Activated CD4-positive, alpha-beta T cell treated with anti-CD3 and anti-CD28 coated beads, Interleukin-2, amount 10 ng/mL, durations not matched to agents 7 days and 5 days (primary cell): ENCODE measurements around the gene IGFBPL1. TPM values are rescaled to one million over a fixed set of nuclear protein-coding genes. Genes with fewer than 3 reads are reported as not detected.
"Not testable (repeated sequence)": the region's sequence is repeated elsewhere in the genome, so short reads cannot be mapped to it uniquely, and the experiment has no call there.

Experiments
- CTCF ChIA-PET: fragments of 350-600 bp; sonication (Branson Sonifier 250); formaldehyde crosslinking; loops from one replicate; lab custom pipeline; 2021; ENCODE audit warnings: antibody characterized with exemption; lab: Charles Lee
- POLR2A ChIA-PET: fragments of 350-600 bp; sonication (Branson Sonifier 250); formaldehyde crosslinking; loops from one replicate; lab custom pipeline; 2021; ENCODE audit warnings: antibody characterized with exemption; lab: Charles Lee
- DNase-seq: peaks from one replicate; pipeline ENCODE4 v3.0.0-alpha.2; 2020
- H3K27ac Mint-ChIP-seq: one replicate; pipeline ENCODE4 v1.8.0; 2021; ENCODE audit warnings: mild to moderate bottlenecking, moderate library complexity, mixed read lengths
- H3K27me3 Mint-ChIP-seq: one replicate; pipeline ENCODE4 v1.8.0; 2021; ENCODE audit warnings: mixed read lengths
- H3K36me3 Mint-ChIP-seq: one replicate; pipeline ENCODE4 v1.8.0; 2021; ENCODE audit warnings: low read depth, mixed read lengths
- H3K4me1 Mint-ChIP-seq: one replicate; pipeline ENCODE4 v1.8.0; 2021; ENCODE audit warnings: mixed read lengths
- H3K4me3 Mint-ChIP-seq: one replicate; pipeline ENCODE4 v1.8.0; 2021; ENCODE audit warnings: mild to moderate bottlenecking, moderate library complexity, mixed read lengths
- H3K9me3 Mint-ChIP-seq: one replicate; pipeline ENCODE4 v1.8.0; 2021; ENCODE audit warnings: mixed read lengths
- total RNA-seq, 2 experiments: library from RNA; stranded (reverse); gene quantifications; one replicate each; pipeline ENCODE4 v1.2.3, GENCODE V29; 2021

IGFBPL1 gene
- total RNA-seq, 2 experiments from 2014 or later = not detected

DNA sequence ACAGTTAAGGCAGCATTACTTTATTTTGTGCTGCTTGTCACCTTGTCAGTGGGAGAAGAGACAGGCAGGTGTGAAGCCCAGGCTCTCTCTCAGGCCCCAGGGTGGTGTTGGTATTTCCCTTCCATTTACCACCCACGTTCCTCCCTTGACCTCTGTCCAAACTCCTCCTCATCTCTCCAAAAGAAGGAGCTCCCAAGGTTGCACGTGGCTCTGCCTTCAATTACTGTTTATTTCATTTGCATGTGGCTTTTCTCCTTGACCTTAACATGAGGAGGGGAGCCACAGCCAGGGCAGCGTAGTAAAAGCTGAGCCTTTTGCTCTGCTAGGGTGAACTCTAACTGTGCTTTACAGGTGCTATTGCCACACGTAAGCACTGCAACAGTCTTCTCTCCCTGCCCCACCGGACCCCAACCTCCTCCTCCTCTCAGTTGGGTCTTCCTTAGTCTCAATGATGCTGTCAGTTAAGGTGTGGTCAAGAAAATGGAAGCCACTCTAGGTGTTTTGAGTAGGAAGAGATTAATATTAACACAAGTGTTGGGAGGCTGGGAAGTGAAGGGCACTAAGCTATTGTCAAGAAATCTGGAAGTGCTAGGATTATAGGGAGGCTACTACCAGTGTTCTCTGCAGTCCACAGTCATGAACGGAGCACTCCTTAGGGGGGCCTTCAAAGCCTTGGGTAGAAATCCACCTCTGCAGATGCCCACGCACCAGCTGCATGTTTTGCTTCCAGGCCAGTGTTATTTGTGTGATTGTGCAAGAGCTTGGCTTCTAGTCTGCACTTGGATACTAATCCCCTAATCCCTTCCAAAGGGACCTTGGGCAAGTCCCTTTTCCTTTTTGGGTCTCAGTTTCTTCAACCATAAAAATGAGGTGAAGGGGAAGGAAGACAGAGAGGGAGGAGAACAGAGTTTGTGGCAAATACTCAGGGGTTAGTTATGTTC is 35.7 kb downstream of the IGFBPL1 start:
- Mint-ChIP-seq H3K27me3 (peaks cover 19% of the 10 kb centered on the region), H3K4me3 (no peak overlapping the region), H3K4me1 (peaks cover 12% of the 10 kb centered on the region), H3K27ac (no peak overlapping the region), H3K36me3 (no peaks in the 10 kb centered on the region), H3K9me3 (peaks cover 5% of the 10 kb centered on the region)
- ChIA-PET CTCF (interaction anchor here (0.6 to 0.8 kb wide), 2 partner anchors 8 to 1790 kb away, joined by 3 read pairs; no protein-coding TSS in a partner anchor), POLR2A (no interaction called here)
- DNase-seq = no peak

DNA sequence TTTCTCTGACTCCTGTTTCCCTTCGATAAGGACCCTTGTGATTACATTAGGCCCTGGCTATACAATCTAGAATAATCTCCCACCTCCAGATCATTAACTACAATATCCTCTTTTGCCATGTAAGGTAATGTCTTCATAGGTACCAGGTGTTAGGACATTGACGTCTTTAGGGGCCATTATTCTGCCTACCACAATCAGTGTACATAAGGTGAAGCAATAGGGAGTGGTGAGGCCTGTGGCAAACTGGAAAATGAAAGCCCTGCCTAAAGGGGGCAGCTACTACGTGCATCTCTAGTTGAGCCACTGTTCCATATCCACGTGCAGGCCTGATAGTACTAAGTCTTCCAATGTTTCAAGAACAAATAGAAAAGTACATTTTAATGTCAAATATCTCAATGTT is 36.5 kb downstream of the IGFBPL1 start:
- CTCF ChIA-PET = interaction anchor here (0.6 kb wide), 1 partner anchor 1789 kb away, joined by 3 read pairs; no protein-coding TSS in a partner anchor

DNA sequence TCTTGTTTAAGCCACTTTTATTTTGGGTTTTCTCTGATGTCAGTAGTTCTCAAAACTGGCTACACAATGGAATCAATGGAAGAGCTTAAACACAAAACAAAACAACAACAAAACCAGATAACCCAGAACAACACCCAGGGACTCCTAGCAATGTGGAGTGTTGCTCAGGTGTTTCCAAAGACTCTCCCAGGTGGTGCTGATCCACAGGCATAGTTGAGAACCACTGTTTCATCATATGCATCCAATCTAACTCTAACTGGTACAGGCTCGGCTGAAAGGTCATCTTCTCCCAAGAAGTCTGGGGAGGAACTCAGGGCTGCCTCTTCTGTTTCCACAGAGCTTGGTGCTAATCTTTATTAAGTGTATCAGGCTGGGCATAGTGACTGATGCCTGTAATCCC is 37.2 kb downstream of the IGFBPL1 start:
- ChIA-PET CTCF (no interaction called here), POLR2A (no interaction called here)
- Mint-ChIP-seq H3K4me1 (peaks cover 2% of the 10 kb centered on the region), H3K36me3 (no peaks in the 10 kb centered on the region), H3K9me3 (peaks cover 5% of the 10 kb centered on the region), H3K27me3 (peaks cover 19% of the 10 kb centered on the region), H3K27ac (no peak overlapping the region), H3K4me3 (no peak overlapping the region)
- DNase-seq = no peak

More for the DNA sequence above, 36.5 kb downstream of the IGFBPL1 start:
- no peak for DNase-seq
- Mint-ChIP-seq H3K4me1 (peaks cover 4% of the 10 kb centered on the region), H3K9me3 (peaks cover 5% of the 10 kb centered on the region), H3K4me3 (no peak overlapping the region), H3K27me3 (peaks cover 19% of the 10 kb centered on the region), H3K27ac (no peak overlapping the region), H3K36me3 (no peaks in the 10 kb centered on the region)
- POLR2A ChIA-PET = no interaction called here

DNA sequence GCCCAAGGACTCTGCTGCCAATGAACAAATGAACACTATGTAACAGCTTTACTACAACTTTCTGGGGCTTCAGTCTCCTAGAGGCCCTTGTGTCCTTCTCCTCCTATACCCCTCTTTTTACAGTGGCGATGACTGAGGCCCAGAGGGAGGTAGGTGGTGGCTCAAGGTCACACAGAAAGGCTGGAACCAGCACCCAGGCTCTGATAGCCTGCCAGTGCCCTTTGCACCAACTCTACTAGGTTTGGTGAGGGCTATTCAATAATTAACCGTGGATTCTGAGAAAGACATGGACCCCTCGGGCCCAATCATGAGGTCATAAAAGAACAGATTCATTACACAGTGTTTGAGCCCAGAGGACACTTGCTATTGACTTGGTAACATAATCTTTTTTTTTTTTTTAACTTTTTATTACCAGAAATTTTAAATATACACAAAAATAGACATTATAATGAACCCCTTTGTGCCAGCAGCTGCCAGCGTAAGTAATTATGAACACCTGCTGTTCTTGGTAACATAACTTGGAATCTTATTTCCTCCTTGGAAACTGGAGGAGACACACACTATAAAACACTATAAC is 37.8 kb downstream of the IGFBPL1 start:
- ChIA-PET POLR2A (no interaction called here), CTCF (no interaction called here)
- DNase-seq = no peak
- Mint-ChIP-seq H3K4me1 (no peaks in the 10 kb centered on the region), H3K27ac (no peak overlapping the region), H3K4me3 (no peak overlapping the region), H3K9me3 (peaks cover 5% of the 10 kb centered on the region), H3K27me3 (peaks cover 16% of the 10 kb centered on the region), H3K36me3 (no peaks in the 10 kb centered on the region)

GRCh38 chr9:38385896-38386295 is 38.4 kb downstream of the IGFBPL1 start:
- no peak for DNase-seq
- Mint-ChIP-seq H3K27ac (no peak overlapping the region), H3K36me3 (no peaks in the 10 kb centered on the region), H3K4me3 (no peak overlapping the region), H3K4me1 (no peaks in the 10 kb centered on the region), H3K27me3 (peaks cover 11% of the 10 kb centered on the region), H3K9me3 (peaks cover 5% of the 10 kb centered on the region)
- ChIA-PET POLR2A (no interaction called here), CTCF (no interaction called here)

DNA sequence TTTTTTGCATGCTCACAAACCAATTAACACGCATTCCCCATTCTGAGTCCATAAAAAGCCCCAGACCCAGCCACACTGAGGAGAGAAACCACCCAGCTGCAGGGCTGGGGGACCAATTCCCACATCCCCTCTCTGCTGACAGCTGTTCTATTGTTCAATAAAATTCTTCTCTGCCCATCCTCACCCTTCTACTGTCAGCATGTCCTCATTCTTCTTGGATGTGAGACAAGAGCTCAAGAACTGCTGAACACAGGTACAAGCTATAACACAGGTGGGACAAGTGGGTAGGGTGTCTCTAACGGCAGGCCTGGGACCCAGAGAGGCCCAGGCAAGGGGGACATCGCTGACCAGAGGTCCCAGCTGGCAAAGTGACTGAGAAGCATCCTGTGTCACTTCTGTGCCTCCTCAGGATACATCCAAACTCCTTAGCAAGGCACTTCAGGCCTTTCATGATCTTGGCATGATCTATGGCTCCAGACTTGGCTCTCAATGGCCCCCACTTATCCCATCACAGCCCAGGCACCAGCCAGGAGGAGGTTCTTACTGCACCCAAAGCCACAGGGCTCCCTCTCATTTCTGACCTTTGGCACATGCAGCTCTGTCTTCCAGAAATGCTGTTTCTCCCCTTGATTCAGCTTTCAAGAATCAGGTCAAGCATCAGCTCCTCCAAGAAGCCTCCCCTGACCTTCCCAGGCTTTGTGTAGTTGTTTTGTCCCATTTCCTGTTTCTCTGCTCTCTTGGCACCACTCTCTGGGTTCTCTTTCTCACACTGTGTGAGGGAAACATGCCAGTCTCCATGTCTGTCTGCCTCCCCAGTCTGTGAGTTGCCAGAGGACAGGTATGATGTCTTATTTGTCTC is 39.0 kb downstream of the IGFBPL1 start:
- DNase-seq = no peak
- no peaks in the 10 kb centered on the region for H3K4me1 Mint-ChIP-seq
- ChIA-PET POLR2A (no interaction called here), CTCF (no interaction called here)
- H3K9me3 Mint-ChIP-seq = peaks cover 5% of the 10 kb centered on the region
- no peak overlapping the region for H3K4me3 Mint-ChIP-seq
- H3K27me3 Mint-ChIP-seq = peaks cover 9% of the 10 kb centered on the region
- no peaks in the 10 kb centered on the region for H3K36me3 Mint-ChIP-seq
- H3K27ac Mint-ChIP-seq = no peak overlapping the region

DNA sequence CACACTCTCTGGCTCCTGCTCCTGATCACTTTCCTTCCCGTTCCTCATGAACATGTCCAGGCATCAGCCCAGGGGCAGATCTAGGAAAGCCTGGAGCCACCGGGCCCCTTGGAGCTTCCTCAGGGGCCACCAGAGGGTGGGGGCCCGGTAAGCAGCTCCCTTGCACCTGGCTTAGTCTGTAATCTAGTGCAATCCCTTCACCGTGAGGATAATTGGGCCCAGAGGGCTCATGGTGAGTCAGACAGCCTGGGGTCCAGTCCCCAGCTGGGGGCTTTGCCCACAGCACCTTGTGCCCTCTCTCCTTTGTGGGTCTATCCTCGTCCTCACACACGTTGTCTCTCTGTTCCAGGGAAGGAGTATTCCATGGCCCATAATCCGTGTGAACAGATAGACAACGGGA is 42.1 kb downstream of the IGFBPL1 start:
- ChIA-PET POLR2A (no interaction called here), CTCF (no interaction called here)
- H3K27ac Mint-ChIP-seq = no peak overlapping the region
- H3K36me3 Mint-ChIP-seq = no peaks in the 10 kb centered on the region
- H3K9me3 Mint-ChIP-seq = peaks cover 5% of the 10 kb centered on the region
- no peak overlapping the region for H3K4me3 Mint-ChIP-seq
- no peaks in the 10 kb centered on the region for H3K4me1 Mint-ChIP-seq
- H3K27me3 Mint-ChIP-seq = peaks cover 7% of the 10 kb centered on the region
- no peak for DNase-seq

GRCh38 chr9:38380872-38381534 is 43.3 kb downstream of the IGFBPL1 start:
- ChIA-PET POLR2A (no interaction called here), CTCF (no interaction called here)
- Mint-ChIP-seq H3K9me3 (peaks cover 5% of the 10 kb centered on the region), H3K4me3 (no peak overlapping the region), H3K27ac (no peak overlapping the region), H3K4me1 (no peaks in the 10 kb centered on the region), H3K27me3 (peaks cover 7% of the 10 kb centered on the region), H3K36me3 (no peaks in the 10 kb centered on the region)
- no peak for DNase-seq

DNA sequence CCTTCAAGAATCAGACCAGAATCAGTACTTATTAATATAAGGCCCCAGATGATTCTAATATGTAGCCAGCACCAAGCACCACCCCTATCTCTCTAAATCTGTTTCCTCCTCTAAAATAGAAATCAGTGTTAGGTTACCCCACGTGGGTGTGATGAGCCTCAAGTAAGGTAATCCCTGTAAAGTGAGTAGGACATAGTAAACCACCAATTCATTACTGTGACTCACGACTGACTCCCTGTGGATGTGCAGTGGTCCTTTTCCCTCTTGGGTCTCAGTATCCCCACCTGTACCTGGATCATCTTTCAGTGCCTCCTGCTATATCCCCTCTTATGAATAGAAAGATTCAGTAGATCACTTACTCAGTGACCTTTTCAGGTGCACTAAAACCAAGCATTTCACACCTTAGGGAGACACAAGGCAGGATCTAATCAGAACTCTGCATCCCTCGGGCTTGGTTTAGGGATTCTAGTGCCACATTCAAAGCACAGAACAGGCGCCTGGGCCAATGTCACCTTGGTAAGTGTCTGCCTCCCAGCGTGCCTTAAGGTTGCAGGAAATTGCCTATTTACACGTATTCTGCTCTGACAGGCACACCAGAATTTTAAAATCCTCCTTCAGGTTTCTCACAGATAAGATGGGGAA is 43.9 kb downstream of the IGFBPL1 start:
- POLR2A ChIA-PET = no interaction called here
- CTCF ChIA-PET = no interaction called here
- H3K27me3 Mint-ChIP-seq = peaks cover 7% of the 10 kb centered on the region
- H3K36me3 Mint-ChIP-seq = no peaks in the 10 kb centered on the region
- peaks cover 5% of the 10 kb centered on the region for H3K9me3 Mint-ChIP-seq
- H3K4me3 Mint-ChIP-seq = no peak overlapping the region
- H3K27ac Mint-ChIP-seq = no peak overlapping the region
- no peak for DNase-seq
- H3K4me1 Mint-ChIP-seq = no peaks in the 10 kb centered on the region

DNA sequence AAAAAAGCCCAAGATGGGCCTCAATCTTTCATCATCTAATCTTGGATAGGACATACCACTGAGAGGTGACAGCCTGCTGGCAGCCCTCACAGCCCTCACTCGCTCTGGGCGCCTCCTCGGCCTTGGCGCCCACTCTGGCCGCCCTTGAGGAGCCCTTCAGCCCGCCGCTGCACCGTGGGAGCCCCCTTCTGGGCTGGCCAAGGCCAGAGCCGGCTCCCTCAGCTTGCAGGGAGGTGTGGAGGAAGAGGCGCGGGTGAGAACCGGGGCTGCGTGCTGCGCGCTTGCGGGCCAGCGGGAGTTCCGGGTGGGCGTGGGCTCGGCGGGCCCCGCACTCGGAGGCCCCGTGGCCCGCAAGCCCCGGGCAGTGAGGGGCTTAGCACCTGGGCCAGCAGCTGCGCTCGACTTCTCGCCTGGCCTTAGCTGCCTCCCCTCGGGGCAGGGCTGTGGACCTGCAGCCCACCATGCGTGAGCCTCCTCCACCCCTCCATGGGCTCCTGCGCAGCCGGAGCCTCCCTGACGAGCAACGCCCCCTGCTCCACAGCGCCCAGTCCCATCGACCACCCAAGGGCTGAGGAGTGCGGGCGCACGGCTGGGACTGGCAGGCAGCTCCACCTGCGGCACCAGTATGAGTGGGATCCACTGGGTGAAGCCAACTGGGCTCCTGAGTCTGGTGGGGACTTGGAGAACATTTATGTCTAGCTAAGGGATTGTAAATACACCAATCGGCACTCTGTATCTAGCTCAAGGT is 46.7 kb downstream of the IGFBPL1 start:
- H3K27me3 Mint-ChIP-seq, POLR2A ChIA-PET, DNase-seq, H3K36me3 Mint-ChIP-seq, H3K4me1 Mint-ChIP-seq, H3K27ac Mint-ChIP-seq, H3K9me3 Mint-ChIP-seq, H3K4me3 Mint-ChIP-seq: not testable (repeated sequence)
- CTCF ChIA-PET = interaction anchor here (0.6 kb wide), 2 partner anchors 10 to 299 kb away, joined by 4 read pairs; no protein-coding TSS in a partner anchor

DNA sequence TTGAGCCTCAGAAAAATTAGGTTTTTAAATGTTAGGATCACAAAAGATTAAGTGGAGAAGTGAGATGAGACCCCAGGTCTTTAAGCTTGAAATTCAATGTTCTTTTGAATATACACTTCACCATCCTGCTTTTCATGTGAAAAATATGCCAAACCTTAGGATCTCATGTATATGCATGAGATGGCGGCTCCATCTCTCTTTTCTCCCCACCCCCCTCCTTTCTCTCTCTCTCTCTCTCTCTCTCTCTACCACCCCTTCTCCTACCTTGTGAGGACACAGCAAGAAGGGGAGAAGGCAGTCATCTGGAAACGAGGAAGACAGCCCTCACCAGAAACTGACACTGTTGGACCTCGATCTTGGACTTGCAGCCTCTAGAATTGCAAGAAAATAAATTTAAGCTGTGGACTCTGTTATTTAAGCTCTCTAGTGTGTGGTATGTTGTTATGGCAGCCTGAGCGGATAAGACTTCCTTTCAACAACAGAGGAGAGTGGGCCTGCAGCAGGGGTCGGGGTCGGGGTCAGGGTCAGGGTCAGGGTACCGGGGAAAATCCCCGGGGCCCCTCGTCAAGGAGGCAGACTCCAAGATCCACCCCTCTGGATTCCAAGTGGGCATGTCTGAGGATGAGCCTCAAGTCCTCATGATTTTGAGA is 48.1 kb downstream of the IGFBPL1 start:
- no peak for DNase-seq
- Mint-ChIP-seq H3K9me3 (no peaks in the 10 kb centered on the region), H3K4me1 (no peaks in the 10 kb centered on the region), H3K36me3 (no peaks in the 10 kb centered on the region), H3K27me3 (peaks cover 3% of the 10 kb centered on the region), H3K27ac (no peak overlapping the region), H3K4me3 (no peak overlapping the region)
- CTCF ChIA-PET = no interaction called here
- POLR2A ChIA-PET = no interaction called here
